Activated naive CD4-positive, alpha-beta T cell treated with anti-CD3 and anti-CD28 coated beads for 36 hours (primary cell): ENCODE measurements around the gene CFAP52. TPM values are rescaled to one million over a fixed set of nuclear protein-coding genes. Genes with fewer than 3 reads are reported as not detected.

Experiments used
- CTCF ChIA-PET: fragments of 350-600 bp; sonication (Branson Sonifier 250); formaldehyde crosslinking; loops from one replicate; lab custom pipeline; 2021; ENCODE audit warnings: antibody characterized with exemption; lab: Charles Lee
- DNase-seq: peaks from one replicate; pipeline ENCODE4 v3.0.0-alpha.2; 2020
- H3K27ac Mint-ChIP-seq: one replicate; pipeline ENCODE4 v1.8.0; 2021; ENCODE audit warnings: mild to moderate bottlenecking, mixed read lengths
- H3K27me3 Mint-ChIP-seq: one replicate; pipeline ENCODE4 v1.8.0; 2021; ENCODE audit warnings: low read depth, mixed read lengths
- H3K36me3 Mint-ChIP-seq: one replicate; pipeline ENCODE4 v1.8.0; 2021; ENCODE audit warnings: low read depth, mixed read lengths
- H3K4me1 Mint-ChIP-seq: one replicate; pipeline ENCODE4 v1.8.0; 2021; ENCODE audit warnings: low read depth, mixed read lengths
- H3K4me3 Mint-ChIP-seq: one replicate; pipeline ENCODE4 v1.8.0; 2021; ENCODE audit warnings: mild to moderate bottlenecking, moderate library complexity, mixed read lengths
- H3K9me3 Mint-ChIP-seq: one replicate; pipeline ENCODE4 v1.8.0; 2021; ENCODE audit warnings: mixed read lengths
- intact Hi-C: fragments of 100-400 bp; cut with micrococcal nuclease; formaldehyde crosslinking; loops from one replicate; pipeline ENCODE4 v1.15.1; 2023
- total RNA-seq, 2 experiments: library from RNA; stranded (reverse); gene quantifications; one replicate each; pipeline ENCODE4 v1.2.3, GENCODE V29; 2021

The CFAP52 gene
- total RNA-seq, 2 experiments from 2014 or later: not detected

GRCh38 chr17:9677896-9678295, 101.5 kb downstream of the CFAP52 start:
- H3K4me1 Mint-ChIP-seq: no peaks in the 10 kb centered on the region
- H3K36me3 Mint-ChIP-seq: peaks cover 2% of the 10 kb centered on the region
- CTCF ChIA-PET: no interaction called here
- no peak overlapping the region for H3K27ac Mint-ChIP-seq
- H3K4me3 Mint-ChIP-seq: no peak overlapping the region
- peaks cover 6% of the 10 kb centered on the region for H3K9me3 Mint-ChIP-seq
- DNase-seq: no peak
- intact Hi-C loops: loop anchor here (2.0 kb wide), 1 partner anchor 33 kb away; the partner anchor contains the start of gene USP43
- H3K27me3 Mint-ChIP-seq: peaks cover under 1% of the 10 kb centered on the region

- Mint-ChIP-seq H3K4me3 (no peak overlapping the region), H3K36me3 (peaks cover 2% of the 10 kb centered on the region), H3K4me1 (no peaks in the 10 kb centered on the region), H3K9me3 (peaks cover 3% of the 10 kb centered on the region), H3K27ac (no peak overlapping the region), H3K27me3 (no peaks in the 10 kb centered on the region)
- no peak for DNase-seq
- intact Hi-C loops: no loop called here
- CTCF ChIA-PET: no interaction called here
Measured at GRCh38 chr17:9684955-9685621, 108.6 kb downstream of the CFAP52 start.

Other genes with a start within 250 kb of the CFAP52 start
- gene STX8, start 822 bp upstream of the CFAP52 start, total RNA-seq: 10 to 100 TPM; 60.6 to 68.0 TPM
- under 1 TPM; 0.17 to 0.24 TPM for gene USP43, start 68.9 kb downstream of the CFAP52 start, total RNA-seq
- gene DHRS7C, start 214.9 kb downstream of the CFAP52 start, total RNA-seq: not detected
- gene GSG1L2, start 245.4 kb downstream of the CFAP52 start, total RNA-seq: not detected
- gene GLP2R, start 249.3 kb downstream of the CFAP52 start, total RNA-seq: not detected